ENCODE data around the gene MAST2.

MAST2 gene

DNA sequence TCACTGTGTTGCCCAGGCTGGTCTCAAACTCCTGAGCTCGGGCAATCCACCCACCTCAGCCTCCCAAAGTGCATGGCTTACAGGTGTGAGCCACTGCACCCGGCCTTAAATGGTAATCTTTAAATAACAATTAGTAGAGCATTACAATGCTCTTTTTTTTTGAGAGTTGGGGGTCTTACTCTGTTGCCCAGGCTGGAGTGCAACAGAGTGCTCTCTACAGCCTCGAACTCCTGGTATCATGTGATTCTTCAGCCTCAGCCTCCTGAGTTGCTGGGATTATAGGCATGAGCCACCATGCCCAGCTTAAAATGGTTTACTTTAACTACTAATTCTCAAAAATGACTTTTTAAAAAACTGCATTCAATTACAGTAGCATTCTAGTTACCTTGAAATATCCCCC lies 276.8 kb downstream of the MAST2 start:
- DNase-seq = no peak

DNA sequence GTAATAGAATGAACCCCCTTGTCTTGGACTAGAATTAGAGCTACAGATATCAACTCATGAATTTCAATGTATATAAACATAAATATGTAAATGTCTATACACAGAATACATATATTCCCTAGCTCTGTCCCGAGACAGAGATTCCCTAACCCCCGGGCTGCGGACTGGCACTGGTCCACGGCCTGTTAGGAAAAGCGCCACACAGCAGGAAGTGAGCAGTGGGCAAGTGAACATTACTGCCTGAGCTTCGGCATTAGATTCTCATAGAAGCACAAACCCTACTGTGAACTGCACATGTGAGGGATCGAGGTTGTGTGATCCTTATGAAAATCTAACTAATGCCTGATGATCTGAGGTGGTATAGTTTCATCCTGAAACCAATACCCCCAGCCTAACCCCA lies 277.8 kb downstream of the MAST2 start:
- no peak for DNase-seq

DNA sequence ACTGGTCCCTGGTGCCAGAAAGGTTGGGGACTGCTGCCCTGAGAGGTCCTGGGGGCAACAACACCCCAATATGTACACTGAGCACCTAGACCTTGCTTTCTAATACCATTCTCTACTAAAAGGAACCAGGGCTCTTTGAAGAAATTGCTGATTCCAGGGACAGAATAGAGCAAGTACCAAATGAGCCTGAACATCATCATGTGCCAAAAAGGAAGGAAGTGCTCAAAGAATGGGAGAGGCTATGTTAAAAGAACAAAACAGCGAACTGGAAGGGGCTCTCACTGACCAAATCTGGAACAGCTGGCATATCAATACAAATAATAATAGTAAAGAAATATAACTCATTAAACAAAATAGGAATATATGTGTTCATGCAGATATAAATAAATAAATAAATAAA lies 278.2 kb downstream of the MAST2 start:
- no peak for DNase-seq

DNA sequence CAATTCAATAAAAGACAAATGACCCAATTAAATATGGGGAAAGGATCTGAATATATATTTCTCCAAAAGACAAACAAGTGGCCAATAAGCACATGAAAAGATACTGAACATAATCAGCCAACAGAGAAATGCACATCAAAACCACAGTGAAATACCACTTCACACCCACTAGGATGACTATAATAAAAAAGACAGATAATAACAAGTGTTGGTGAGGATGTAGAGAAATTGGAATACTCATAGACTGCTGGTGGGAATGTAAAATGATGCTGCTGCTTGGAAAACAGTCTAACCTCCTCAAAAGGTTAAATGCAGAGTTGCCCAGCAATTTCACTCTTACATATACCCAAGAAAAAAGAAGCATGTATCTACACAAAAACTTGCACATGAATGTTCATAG lies 280.2 kb downstream of the MAST2 start:
- no peak for DNase-seq

DNA sequence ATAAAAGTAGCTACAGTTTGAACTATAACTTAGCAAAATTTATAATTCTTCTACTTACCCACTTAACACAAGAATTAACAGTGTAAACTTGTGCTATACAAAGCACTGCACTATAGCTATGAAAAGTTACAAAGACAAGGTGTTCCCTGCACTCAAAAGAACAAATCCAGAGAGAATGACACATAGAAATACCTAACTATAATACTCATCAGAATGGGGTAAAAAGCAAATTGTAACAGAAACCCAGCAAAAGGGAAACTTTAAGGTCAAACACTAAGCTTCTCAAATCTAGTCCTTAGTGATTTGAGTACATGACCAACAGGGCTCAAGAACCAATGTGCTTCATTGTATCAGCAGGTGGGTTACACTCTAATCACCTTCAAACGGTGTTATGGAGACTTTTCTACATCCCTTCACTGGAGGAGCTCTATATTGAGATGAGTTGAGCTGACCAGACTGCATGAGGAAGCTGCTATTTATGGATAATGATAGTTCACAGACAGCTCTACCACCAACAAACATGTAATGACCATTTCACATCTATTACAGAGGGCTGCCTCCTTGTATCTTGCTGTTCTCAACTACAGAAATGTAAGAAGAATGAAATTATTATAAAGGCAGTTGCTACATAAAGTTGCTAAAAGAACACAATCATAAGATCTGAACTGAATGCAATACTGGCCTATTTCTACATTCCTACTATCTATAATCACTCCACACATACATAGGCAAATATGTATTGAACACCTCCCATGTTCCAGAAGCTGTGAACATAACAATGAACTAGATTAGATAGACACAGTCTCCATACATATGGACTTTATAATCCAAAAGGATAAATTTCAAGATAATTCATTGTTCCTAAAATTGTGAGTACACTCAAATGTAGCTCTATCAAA lies 281.4 kb downstream of the MAST2 start:
- DNase-seq = no peak

Measured in NCI-H2171 treated with DMSO at 0.1 percent for 48 hours (cell line).